OCI-LY3 (cell line): ENCODE measurements around the gene TBC1D32.

Experiments
- EZH2phosphoT487 ChIP-seq: fragments of 200-600 bp; shearing (Covaris generic); IDR thresholded peaks from 2 replicates; pipeline ENCODE4 v1.6.1; 2018; ENCODE audit warnings: antibody characterized with exemption, mixed run types, low read depth
- TF ChIP-seq, protein P1 (sequence below): fragments of 200-600, 300-600 bp; sonication (generic); IDR thresholded peaks from 2 replicates; pipeline ENCODE4 v1.5.1; 2014; ENCODE audit warnings: antibody characterized with exemption, low read length, low read depth

DNA sequence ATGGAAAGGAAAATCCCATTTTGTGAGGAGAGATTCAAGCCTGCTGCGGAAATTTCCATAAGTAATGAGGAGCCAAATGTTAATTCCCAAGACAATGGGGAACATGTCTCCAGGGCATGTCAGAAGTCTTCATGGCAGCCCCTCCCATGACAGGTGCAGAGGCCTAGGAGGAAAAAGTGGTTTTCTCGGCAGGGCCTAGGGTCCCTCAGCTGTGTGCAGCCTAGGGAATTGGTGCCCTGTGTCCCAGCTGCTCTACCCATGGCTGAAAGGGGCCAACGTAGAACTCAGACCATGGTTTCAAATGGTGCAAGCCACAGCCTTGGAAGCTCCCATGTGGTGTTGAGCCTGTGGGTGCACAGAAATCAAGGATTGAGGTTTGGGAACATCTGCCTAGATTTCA is 269.9 kb downstream of the TBC1D32 start:
- TF ChIP-seq, protein P1, sequence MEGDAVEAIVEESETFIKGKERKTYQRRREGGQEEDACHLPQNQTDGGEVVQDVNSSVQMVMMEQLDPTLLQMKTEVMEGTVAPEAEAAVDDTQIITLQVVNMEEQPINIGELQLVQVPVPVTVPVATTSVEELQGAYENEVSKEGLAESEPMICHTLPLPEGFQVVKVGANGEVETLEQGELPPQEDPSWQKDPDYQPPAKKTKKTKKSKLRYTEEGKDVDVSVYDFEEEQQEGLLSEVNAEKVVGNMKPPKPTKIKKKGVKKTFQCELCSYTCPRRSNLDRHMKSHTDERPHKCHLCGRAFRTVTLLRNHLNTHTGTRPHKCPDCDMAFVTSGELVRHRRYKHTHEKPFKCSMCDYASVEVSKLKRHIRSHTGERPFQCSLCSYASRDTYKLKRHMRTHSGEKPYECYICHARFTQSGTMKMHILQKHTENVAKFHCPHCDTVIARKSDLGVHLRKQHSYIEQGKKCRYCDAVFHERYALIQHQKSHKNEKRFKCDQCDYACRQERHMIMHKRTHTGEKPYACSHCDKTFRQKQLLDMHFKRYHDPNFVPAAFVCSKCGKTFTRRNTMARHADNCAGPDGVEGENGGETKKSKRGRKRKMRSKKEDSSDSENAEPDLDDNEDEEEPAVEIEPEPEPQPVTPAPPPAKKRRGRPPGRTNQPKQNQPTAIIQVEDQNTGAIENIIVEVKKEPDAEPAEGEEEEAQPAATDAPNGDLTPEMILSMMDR, result no peak
- TF ChIP-seq EZH2phosphoT487, result no peak
